BE2C (cell line): ENCODE results near the gene PPM1B.
"Not testable (repeated sequence)": the region's sequence is repeated elsewhere in the genome, so short reads cannot be mapped to it uniquely, and the experiment has no call there.

ENCODE experiments used
- DNase-seq: peaks from one replicate; pipeline ENCODE4 v3.0.0-alpha.2; 2020
- H3K27me3 ChIP-seq: fragments of 250-450 bp; sonication (Bioruptor Pico); 2 replicates; pipeline ENCODE4 v1.5.1; 2020; ENCODE audit warnings: mild to moderate bottlenecking
- H3K36me3 ChIP-seq: fragments of 250-450 bp; sonication (Bioruptor Pico); 2 replicates; pipeline ENCODE4 v1.5.1; 2020; ENCODE audit warnings: mild to moderate bottlenecking
- H3K4me1 ChIP-seq: fragments of 250-450 bp; sonication (Bioruptor Pico); 2 replicates; pipeline ENCODE4 v1.5.1; 2020
- H3K4me3 ChIP-seq: 2 replicates; pipeline ENCODE4 v1.5.1; 2011; ENCODE audit warnings: low read depth, low read length
- H3K9me3 ChIP-seq: fragments of 250-450 bp; sonication (Bioruptor Pico); 2 replicates; pipeline ENCODE4 v1.5.1; 2020
- CTCF ChIP-seq: IDR thresholded peaks from 2 replicates; pipeline ENCODE4 v1.5.1; 2012; ENCODE audit warnings: mild to moderate bottlenecking, low read depth, low read length

PPM1B gene

DNA sequence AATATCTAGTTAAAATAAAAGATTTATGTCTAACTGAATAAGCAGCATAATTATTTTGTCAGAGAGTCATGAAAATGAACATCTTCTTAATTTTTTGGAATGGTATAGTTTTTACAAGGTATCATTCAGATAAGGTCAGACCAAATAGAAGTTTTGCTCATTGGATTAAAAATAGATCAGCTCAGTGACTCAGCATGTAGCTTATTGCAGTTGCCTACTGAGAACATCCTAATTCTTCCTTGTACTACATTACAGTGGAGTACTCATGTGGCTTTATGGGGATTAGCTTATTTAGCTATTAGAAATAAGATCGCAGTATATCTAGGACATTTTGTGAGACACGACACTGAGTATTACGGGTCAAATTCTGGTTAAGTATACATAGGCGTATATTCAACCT lies 38.2 kb upstream of the PPM1B start:
- TF ChIP-seq CTCF: no peak
- Histone ChIP-seq H3K4me3 (no peak overlapping the region), H3K9me3 (no peaks in the 10 kb centered on the region), H3K27me3 (no peaks in the 10 kb centered on the region), H3K4me1 (no peaks in the 10 kb centered on the region), H3K36me3 (no peaks in the 10 kb centered on the region)
- no peak for DNase-seq

DNA sequence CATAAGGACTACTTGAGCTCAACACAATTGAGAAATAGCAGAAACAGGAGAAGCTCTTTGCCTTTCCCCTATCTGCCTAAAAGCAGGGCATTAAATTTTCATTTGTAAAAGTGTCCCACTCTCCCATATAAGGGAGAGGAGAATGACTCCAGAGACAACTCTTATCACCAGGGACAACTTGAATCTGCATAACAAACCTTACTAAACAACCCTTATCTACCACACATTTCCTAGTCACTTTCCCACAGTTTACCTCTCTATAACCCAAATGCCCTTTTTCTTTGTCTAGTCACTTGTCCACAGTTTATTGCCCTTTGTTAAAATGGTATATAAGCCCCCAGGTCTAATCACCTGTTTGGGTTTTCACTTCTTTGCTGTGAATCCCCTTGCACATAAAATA lies 37.5 kb upstream of the PPM1B start:
- Histone ChIP-seq H3K9me3 (no peaks in the 10 kb centered on the region), H3K4me1 (no peaks in the 10 kb centered on the region), H3K27me3 (no peaks in the 10 kb centered on the region), H3K4me3 (no peak overlapping the region), H3K36me3 (no peaks in the 10 kb centered on the region)
- DNase-seq: no peak
- TF ChIP-seq CTCF: no peak

DNA sequence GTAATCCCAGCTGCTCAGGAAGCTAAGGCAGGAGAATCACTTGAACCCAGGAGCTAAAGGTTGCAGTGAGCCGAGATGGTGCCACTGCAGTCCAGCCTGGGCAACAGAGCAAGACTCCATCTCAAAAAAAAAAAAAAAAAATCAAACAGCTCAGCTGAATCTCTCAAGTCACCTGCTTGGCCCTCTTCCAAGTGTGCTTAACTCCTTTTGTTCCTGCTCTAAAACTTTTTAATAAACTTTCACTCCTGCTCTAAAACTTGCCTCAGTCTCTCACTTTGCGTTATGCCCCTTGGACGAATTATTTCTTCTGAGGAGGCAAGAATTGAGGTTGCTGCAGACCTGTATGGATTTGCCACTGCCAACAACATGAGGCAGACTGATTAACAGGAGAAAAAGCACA lies 35.1 kb upstream of the PPM1B start:
- not testable (repeated sequence) for H3K4me1 ChIP-seq, H3K27me3 ChIP-seq, H3K36me3 ChIP-seq, H3K9me3 ChIP-seq, H3K4me3 ChIP-seq, DNase-seq

DNA sequence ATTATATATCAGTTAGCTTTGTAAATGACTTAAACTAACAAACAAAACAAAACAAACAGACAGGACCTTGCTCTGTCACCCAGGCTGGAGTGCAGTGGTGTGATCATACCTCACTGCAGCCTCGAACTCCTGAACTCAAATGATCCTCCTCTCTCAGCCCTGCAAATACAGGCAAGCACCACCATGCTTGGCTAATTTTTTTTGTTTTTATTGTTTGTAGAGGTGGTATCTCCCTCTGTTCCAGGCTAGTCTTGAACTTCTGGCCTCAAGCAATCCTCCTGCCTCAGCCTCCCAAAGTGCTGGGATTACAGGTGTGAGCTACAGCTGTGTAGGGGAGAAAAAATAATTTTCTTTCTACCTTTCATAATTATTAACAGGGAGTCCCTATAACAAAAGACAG lies 33.8 kb upstream of the PPM1B start:
- Histone ChIP-seq H3K9me3 (no peaks in the 10 kb centered on the region), H3K27me3 (no peaks in the 10 kb centered on the region), H3K4me3 (no peak overlapping the region), H3K4me1 (no peaks in the 10 kb centered on the region), H3K36me3 (no peaks in the 10 kb centered on the region)
- no peak for TF ChIP-seq CTCF
- DNase-seq: no peak

GRCh38 chr2:44135296-44135695 lies 33.4 kb upstream of the PPM1B start:
- Histone ChIP-seq H3K4me1 (no peaks in the 10 kb centered on the region), H3K4me3 (no peak overlapping the region), H3K36me3 (no peaks in the 10 kb centered on the region), H3K27me3 (no peaks in the 10 kb centered on the region), H3K9me3 (no peaks in the 10 kb centered on the region)
- no peak for DNase-seq
- no peak for TF ChIP-seq CTCF

DNA sequence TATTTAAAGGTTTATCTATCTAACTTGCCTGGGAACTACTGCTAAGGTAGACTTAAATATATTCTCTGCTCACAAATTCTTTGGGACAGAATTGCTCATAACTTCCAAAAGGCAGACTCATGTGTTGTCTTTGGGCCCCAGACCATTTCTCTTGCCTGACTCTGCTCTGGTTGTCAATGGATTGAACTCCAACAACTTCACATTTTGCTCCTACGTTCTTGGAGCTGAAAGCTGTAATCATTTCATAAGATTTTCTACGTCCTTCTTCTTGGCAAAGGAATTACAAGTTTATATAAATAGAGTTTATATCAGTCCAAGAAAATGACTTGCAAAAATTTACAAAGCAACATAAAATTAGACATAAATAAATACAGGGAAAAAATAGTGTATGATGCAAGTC lies 32.9 kb upstream of the PPM1B start:
- no peaks in the 10 kb centered on the region for H3K27me3 ChIP-seq
- H3K4me1 ChIP-seq: no peaks in the 10 kb centered on the region
- H3K9me3 ChIP-seq: no peaks in the 10 kb centered on the region
- TF ChIP-seq CTCF: no peak
- no peak for DNase-seq
- no peak overlapping the region for H3K4me3 ChIP-seq
- H3K36me3 ChIP-seq: no peaks in the 10 kb centered on the region

- no peaks in the 10 kb centered on the region for H3K36me3 ChIP-seq
- H3K4me1 ChIP-seq: no peaks in the 10 kb centered on the region
- no peaks in the 10 kb centered on the region for H3K9me3 ChIP-seq
- no peaks in the 10 kb centered on the region for H3K27me3 ChIP-seq
- no peak for DNase-seq
- no peak overlapping the region for H3K4me3 ChIP-seq
- TF ChIP-seq CTCF: no peak
These were observed 32.4 kb upstream of the PPM1B start for GRCh38 chr2:44136252-44136651.
